HCT116 (cell line): Measurements from ENCODE around the gene SLC25A20. TPM values are rescaled to one million over a fixed set of nuclear protein-coding genes. Genes with fewer than 3 reads are reported as not detected.

Source experiments
- ATAC-seq: fragments of 200-7000 bp; cut with Tn5 transposase; 2 replicates; pipeline ENCODE4 v1.9.1; 2020; ENCODE audit warnings: mild to moderate bottlenecking, moderate library complexity
- BruUV-seq: library from RNA; stranded (reverse); fragments of 400-500 nt; replicated peaks from 2 replicates; lab custom pipeline; 2021; lab: Mats Ljungman, UMichigan
- CTCF ChIA-PET: fragments of 300-600 bp; sonication (Branson Sonifier 250); formaldehyde crosslinking; loops from one replicate; lab custom pipeline; 2021; ENCODE audit warnings: antibody characterized with exemption; lab: Charles Lee
- POLR2A ChIA-PET: fragments of 300-600, 350-600 bp; sonication (Branson Sonifier 250); formaldehyde crosslinking; loops from one replicate; lab custom pipeline; 2021; ENCODE audit warnings: antibody characterized with exemption; lab: Charles Lee
- RAD21 ChIA-PET, 2 experiments: fragments of 300-600 bp; sonication (Branson Sonifier 250); formaldehyde crosslinking; loops; one replicate each; lab custom pipeline; 2023; ENCODE audit warnings: low total read pairs in 2 of 2; ENCODE audit not compliant: uncharacterized antibody in 2 of 2, unreplicated experiment in 2 of 2, low non-redundant PET in 1 of 2; lab: Charles Lee
- DNase-seq: peaks from one replicate; pipeline ENCODE4 v3.0.0-alpha.2; 2010; ENCODE audit warnings: low read depth, low spot score
- H2AFZ ChIP-seq: fragments of 200-600 bp; shearing (Covaris generic), sonication (generic); 2 replicates; pipeline ENCODE4 v1.6.1; 2017; ENCODE audit warnings: low read depth, mixed run types, mixed read lengths, antibody characterized with exemption, low read length; ENCODE audit not compliant: poor library complexity, severe bottlenecking
- H3K27ac ChIP-seq: 2 replicates; pipeline ENCODE4 v1.5.1; 2012; ENCODE audit warnings: low read depth, low read length
- H3K27me3 ChIP-seq: fragments of 200-600 bp; sonication (generic); 2 replicates; pipeline ENCODE4 v1.6.1; 2016; ENCODE audit warnings: mixed run types, low read length, mixed read lengths; ENCODE audit not compliant: insufficient read depth
- H3K36me3 ChIP-seq, 2 experiments: fragments of 200-500 bp in 1 of 2; fragments of 200-600 bp in 1 of 2; sonication (Bioruptor generic) in 1 of 2; sonication (generic) in 1 of 2; 2 replicates each; pipeline versions ENCODE4 v1.5.1 to v1.6.1; 2014 to 2016; ENCODE audit warnings: low read length in 2 of 2, inconsistent platforms in 1 of 2, mixed read lengths in 1 of 2, mixed run types in 1 of 2; ENCODE audit not compliant: insufficient read depth in 2 of 2, control insufficient read depth in 1 of 2
- H3K4me1 ChIP-seq, 2 experiments: fragments of 200-600 bp in 1 of 2; sonication (generic) in 1 of 2; 2 replicates each; pipeline versions ENCODE4 v1.5.1 to v1.6.1; 2012 to 2017; ENCODE audit warnings: low read length in 2 of 2, inconsistent platforms in 1 of 2, mild to moderate bottlenecking in 1 of 2, mixed read lengths in 1 of 2, mixed run types in 1 of 2, moderate library complexity in 1 of 2; ENCODE audit not compliant: insufficient read depth in 2 of 2, control insufficient read depth in 1 of 2
- H3K4me2 ChIP-seq: fragments of 200-600 bp; sonication (generic); 2 replicates; pipeline ENCODE4 v1.6.1; 2017; ENCODE audit warnings: mixed run types, low read length, mixed read lengths
- H3K4me3 ChIP-seq, 2 experiments: fragments of 200-600 bp in 1 of 2; sonication (generic) in 1 of 2; replicated peaks in 1 of 2; 2 replicates each; pipeline ENCODE4 v1.5.1; 2011 to 2016; ENCODE audit warnings: low read length in 2 of 2, control low read depth in 1 of 2, low read depth in 1 of 2, mild to moderate bottlenecking in 1 of 2, mixed read lengths in 1 of 2, mixed run types in 1 of 2
- H3K79me2 ChIP-seq: fragments of 200-600 bp; sonication (generic); 2 replicates; pipeline ENCODE4 v1.6.1; 2017; ENCODE audit warnings: mild to moderate bottlenecking, mixed run types, low read length, moderate library complexity, mixed read lengths; ENCODE audit not compliant: insufficient read depth
- H3K9ac ChIP-seq: fragments of 200-600 bp; sonication (generic); 2 replicates; pipeline ENCODE4 v1.6.1; 2016; ENCODE audit warnings: low read length, mixed read lengths
- H3K9me2 ChIP-seq: fragments of 200-600 bp; sonication (generic), shearing (Covaris generic); 2 replicates; pipeline ENCODE4 v1.6.1; 2017; ENCODE audit warnings: mixed run types, mild to moderate bottlenecking, moderate library complexity; ENCODE audit not compliant: insufficient read depth
- H3K9me3 ChIP-seq, 2 experiments: fragments of 200-500 bp in 1 of 2; fragments of 200-600 bp in 1 of 2; sonication (Bioruptor generic) in 1 of 2; sonication (generic) in 1 of 2; 2 replicates each; pipeline ENCODE4 v1.6.1; 2014 to 2017; ENCODE audit warnings: low read length in 2 of 2, mixed read lengths in 2 of 2, inconsistent platforms in 1 of 2, low read depth in 1 of 2, mild to moderate bottlenecking in 1 of 2, mixed run types in 1 of 2, moderate library complexity in 1 of 2; ENCODE audit not compliant: control insufficient read depth in 1 of 2, insufficient read depth in 1 of 2
- H4K20me1 ChIP-seq: fragments of 200-600 bp; sonication (generic), shearing (Covaris generic); 2 replicates; pipeline ENCODE4 v1.6.1; 2017; ENCODE audit warnings: mixed run types, mild to moderate bottlenecking, moderate library complexity; ENCODE audit not compliant: insufficient read depth
- CBX3 ChIP-seq: IDR thresholded peaks from 2 replicates; pipeline ENCODE4 v1.6.1; 2012; ENCODE audit warnings: low read depth
- CEBPB ChIP-seq: IDR thresholded peaks from 2 replicates; pipeline ENCODE4 v1.6.1; 2012; ENCODE audit warnings: low read depth
- ELF1 ChIP-seq: IDR thresholded peaks from 2 replicates; pipeline ENCODE4 v1.6.1; 2012; ENCODE audit warnings: low read depth, borderline replicate concordance
- EZH2 ChIP-seq: fragments of 200-600 bp; sonication (generic); IDR thresholded peaks from 2 replicates; pipeline ENCODE4 v1.6.1; 2017; ENCODE audit warnings: antibody characterized with exemption, mixed run types
- EZH2phosphoT487 ChIP-seq: fragments of 200-600 bp; IDR thresholded peaks from 2 replicates; pipeline ENCODE4 v1.6.1; 2018; ENCODE audit warnings: antibody characterized with exemption, borderline replicate concordance
- FOSL1 ChIP-seq: IDR thresholded peaks from 2 replicates; pipeline ENCODE4 v1.6.1; 2012; ENCODE audit warnings: low read depth
- JUND ChIP-seq: IDR thresholded peaks from 2 replicates; pipeline ENCODE4 v1.6.1; 2012
- RAD21 ChIP-seq: IDR thresholded peaks from 2 replicates; pipeline ENCODE4 v1.6.1; 2012; ENCODE audit warnings: low read depth, mild to moderate bottlenecking
- SIN3A ChIP-seq: IDR thresholded peaks from 2 replicates; pipeline ENCODE4 v1.6.1; 2012; ENCODE audit warnings: low read depth
- SRF ChIP-seq: IDR thresholded peaks from 2 replicates; pipeline ENCODE4 v1.6.1; 2012; ENCODE audit warnings: low read depth
- TCF7L2 ChIP-seq: IDR thresholded peaks from 2 replicates; pipeline ENCODE4 v1.7.0; 2011; ENCODE audit warnings: borderline replicate concordance, inconsistent platforms; ENCODE audit not compliant: insufficient read depth, insufficient read length; ENCODE audit errors: extremely low read depth
- YY1 ChIP-seq: IDR thresholded peaks from 2 replicates; pipeline ENCODE4 v1.6.1; 2011; ENCODE audit warnings: low read length, low read depth, moderate library complexity, mild to moderate bottlenecking; ENCODE audit not compliant: insufficient replicate concordance; ENCODE audit errors: extremely low read depth
- ZFX ChIP-seq: fragments of 450-650 bp; IDR thresholded peaks from 2 replicates; pipeline ENCODE4 v1.6.1; 2017
- ZNF274 ChIP-seq: fragments of 200-500 bp; sonication (Bioruptor generic); IDR thresholded peaks from 2 replicates; pipeline ENCODE4 v1.6.1; 2014; ENCODE audit warnings: mild to moderate bottlenecking, low read depth, low read length, inconsistent platforms
- intact Hi-C: fragments of 100-400 bp; cut with micrococcal nuclease; formaldehyde crosslinking; loops from 2 replicates; pipeline ENCODE4 v1.10.0; 2022
- total RNA-seq: library from RNA; stranded (reverse); gene quantifications from one replicate; pipeline ENCODE4 v1.2.1, GENCODE V29; 2021; ENCODE audit not compliant: unreplicated experiment
- TF ChIP-seq, protein P1 (sequence below): IDR thresholded peaks from 2 replicates; pipeline ENCODE4 v1.6.1; 2012; ENCODE audit warnings: low read depth
- TF ChIP-seq, protein P2 (sequence below): IDR thresholded peaks from 2 replicates; pipeline ENCODE4 v1.6.1; 2011; ENCODE audit warnings: mild to moderate bottlenecking, low read length, moderate library complexity; ENCODE audit not compliant: insufficient replicate concordance; ENCODE audit errors: extremely low read depth
- TF ChIP-seq, protein P3 (sequence below): IDR thresholded peaks from 2 replicates; pipeline ENCODE4 v1.6.1; 2012
- TF ChIP-seq, protein P4 (sequence below), 3 experiments: fragments of 200-600 bp in 1 of 3; sonication (generic) in 1 of 3; IDR thresholded peaks in 2 of 3; conservative IDR thresholded peaks in 1 of 3; 2 replicates each; pipeline ENCODE4 v1.5.1; 2012 to 2017; ENCODE audit warnings: low read depth in 2 of 3, low read length in 2 of 3, antibody characterized with exemption in 1 of 3, borderline replicate concordance in 1 of 3, control low read depth in 1 of 3, mild to moderate bottlenecking in 1 of 3, mixed read lengths in 1 of 3, mixed run types in 1 of 3, moderate library complexity in 1 of 3; ENCODE audit not compliant: insufficient read depth in 1 of 3

Gene SLC25A20
- total RNA-seq, 1 experiment from 2014 or later = 8.7 TPM

DNA sequence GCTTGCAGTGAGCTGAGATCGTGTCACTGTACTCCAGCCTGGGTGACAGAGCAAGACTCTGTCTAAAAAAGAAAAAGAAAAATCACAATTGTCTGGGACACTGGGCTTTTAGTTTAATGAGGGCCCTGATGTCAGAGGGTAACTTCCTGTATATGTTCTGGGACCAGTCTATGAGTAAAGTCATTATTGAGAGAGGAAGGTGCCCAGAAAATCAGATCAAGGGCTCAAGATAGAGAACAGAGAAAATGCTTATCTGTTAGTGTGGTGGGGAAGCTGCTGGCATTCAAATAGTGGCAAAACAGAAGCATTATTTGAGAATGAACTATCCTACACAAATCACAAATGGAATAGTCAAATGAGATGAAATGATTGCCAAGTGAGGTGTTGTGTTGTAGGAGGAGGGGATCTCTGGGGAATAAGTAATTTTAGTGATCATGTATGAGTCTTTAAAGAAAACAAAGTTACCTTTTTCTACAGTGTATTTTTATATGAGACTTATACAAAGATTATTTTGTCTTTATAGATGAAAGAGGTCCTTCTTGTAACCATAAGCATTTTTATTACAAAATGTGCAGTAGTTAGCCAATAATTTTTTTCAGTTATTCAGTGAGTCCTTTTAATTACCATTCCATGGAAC, 33.4 kb upstream of the SLC25A20 start (continued):
- TF ChIP-seq SRF = no peak
- no peak for TF ChIP-seq TCF7L2
- no peak for TF ChIP-seq RAD21
- TF ChIP-seq FOSL1 = no peak
- no peak for TF ChIP-seq CEBPB
- no peak for TF ChIP-seq SIN3A
- TF ChIP-seq CBX3 = no peak
- TF ChIP-seq ELF1 = no peak
- TF ChIP-seq, protein P1, sequence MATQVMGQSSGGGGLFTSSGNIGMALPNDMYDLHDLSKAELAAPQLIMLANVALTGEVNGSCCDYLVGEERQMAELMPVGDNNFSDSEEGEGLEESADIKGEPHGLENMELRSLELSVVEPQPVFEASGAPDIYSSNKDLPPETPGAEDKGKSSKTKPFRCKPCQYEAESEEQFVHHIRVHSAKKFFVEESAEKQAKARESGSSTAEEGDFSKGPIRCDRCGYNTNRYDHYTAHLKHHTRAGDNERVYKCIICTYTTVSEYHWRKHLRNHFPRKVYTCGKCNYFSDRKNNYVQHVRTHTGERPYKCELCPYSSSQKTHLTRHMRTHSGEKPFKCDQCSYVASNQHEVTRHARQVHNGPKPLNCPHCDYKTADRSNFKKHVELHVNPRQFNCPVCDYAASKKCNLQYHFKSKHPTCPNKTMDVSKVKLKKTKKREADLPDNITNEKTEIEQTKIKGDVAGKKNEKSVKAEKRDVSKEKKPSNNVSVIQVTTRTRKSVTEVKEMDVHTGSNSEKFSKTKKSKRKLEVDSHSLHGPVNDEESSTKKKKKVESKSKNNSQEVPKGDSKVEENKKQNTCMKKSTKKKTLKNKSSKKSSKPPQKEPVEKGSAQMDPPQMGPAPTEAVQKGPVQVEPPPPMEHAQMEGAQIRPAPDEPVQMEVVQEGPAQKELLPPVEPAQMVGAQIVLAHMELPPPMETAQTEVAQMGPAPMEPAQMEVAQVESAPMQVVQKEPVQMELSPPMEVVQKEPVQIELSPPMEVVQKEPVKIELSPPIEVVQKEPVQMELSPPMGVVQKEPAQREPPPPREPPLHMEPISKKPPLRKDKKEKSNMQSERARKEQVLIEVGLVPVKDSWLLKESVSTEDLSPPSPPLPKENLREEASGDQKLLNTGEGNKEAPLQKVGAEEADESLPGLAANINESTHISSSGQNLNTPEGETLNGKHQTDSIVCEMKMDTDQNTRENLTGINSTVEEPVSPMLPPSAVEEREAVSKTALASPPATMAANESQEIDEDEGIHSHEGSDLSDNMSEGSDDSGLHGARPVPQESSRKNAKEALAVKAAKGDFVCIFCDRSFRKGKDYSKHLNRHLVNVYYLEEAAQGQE = no peak

DNA sequence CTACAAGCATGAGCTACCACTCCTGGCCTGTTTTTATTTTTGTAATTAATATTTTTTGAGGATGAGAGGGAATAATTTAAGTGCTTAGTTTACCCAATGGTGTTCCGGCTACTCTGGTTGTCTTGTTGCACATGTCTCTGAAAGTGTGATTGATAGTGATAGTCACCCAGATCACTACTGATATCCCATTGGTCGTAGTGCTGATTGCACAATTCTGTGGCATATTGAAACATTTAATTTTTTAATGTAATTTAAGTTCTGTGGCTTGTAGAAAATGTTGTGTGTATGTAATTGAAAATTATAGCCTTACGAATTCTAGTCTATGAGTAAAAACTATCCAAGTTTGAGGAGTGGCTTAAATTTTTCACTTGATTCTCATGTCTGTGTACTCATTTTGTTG, 31.9 kb upstream of the SLC25A20 start:
- H3K27me3 ChIP-seq = no peaks in the 10 kb centered on the region
- DNase-seq = no peak
- H4K20me1 ChIP-seq = peaks cover 32% of the 10 kb centered on the region; the same call in 1 of the 2 replicates
- no peak overlapping the region for H3K9ac ChIP-seq
- intact Hi-C loops = no loop called here
- H3K9me2 ChIP-seq = no peaks in the 10 kb centered on the region
- H3K4me1 ChIP-seq = peaks cover 15 to 25% of the 10 kb centered on the region in 2 experiments
- no peak overlapping the region for H2AFZ ChIP-seq
- BruUV-seq = no TSS peak
- H3K36me3 ChIP-seq = peaks cover 13 to 45% of the 10 kb centered on the region in 2 experiments
- no peak overlapping the region for H3K4me3 ChIP-seq
- no peak overlapping the region for H3K27ac ChIP-seq
- RAD21 ChIA-PET = no interaction called here
- no peaks in the 10 kb centered on the region for H3K9me3 ChIP-seq
- peaks cover 100% of the 10 kb centered on the region for H3K79me2 ChIP-seq
- no peak for ATAC-seq
- CTCF ChIA-PET = no interaction called here
- POLR2A ChIA-PET = no interaction called here
- no peak overlapping the region for H3K4me2 ChIP-seq
- TF ChIP-seq EZH2phosphoT487 (no peak), ZFX (no peak), EZH2 (no peak), ZNF274 (no peak), TCF7L2 (no peak), RAD21 (no peak), JUND (no peak), SRF (no peak), CBX3 (no peak), YY1 (no peak)
- TF ChIP-seq, protein P2, sequence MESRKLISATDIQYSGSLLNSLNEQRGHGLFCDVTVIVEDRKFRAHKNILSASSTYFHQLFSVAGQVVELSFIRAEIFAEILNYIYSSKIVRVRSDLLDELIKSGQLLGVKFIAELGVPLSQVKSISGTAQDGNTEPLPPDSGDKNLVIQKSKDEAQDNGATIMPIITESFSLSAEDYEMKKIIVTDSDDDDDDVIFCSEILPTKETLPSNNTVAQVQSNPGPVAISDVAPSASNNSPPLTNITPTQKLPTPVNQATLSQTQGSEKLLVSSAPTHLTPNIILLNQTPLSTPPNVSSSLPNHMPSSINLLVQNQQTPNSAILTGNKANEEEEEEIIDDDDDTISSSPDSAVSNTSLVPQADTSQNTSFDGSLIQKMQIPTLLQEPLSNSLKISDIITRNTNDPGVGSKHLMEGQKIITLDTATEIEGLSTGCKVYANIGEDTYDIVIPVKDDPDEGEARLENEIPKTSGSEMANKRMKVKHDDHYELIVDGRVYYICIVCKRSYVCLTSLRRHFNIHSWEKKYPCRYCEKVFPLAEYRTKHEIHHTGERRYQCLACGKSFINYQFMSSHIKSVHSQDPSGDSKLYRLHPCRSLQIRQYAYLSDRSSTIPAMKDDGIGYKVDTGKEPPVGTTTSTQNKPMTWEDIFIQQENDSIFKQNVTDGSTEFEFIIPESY = no peak
- TF ChIP-seq, protein P3, sequence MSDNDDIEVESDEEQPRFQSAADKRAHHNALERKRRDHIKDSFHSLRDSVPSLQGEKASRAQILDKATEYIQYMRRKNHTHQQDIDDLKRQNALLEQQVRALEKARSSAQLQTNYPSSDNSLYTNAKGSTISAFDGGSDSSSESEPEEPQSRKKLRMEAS = no peak
- TF ChIP-seq, protein P4, sequence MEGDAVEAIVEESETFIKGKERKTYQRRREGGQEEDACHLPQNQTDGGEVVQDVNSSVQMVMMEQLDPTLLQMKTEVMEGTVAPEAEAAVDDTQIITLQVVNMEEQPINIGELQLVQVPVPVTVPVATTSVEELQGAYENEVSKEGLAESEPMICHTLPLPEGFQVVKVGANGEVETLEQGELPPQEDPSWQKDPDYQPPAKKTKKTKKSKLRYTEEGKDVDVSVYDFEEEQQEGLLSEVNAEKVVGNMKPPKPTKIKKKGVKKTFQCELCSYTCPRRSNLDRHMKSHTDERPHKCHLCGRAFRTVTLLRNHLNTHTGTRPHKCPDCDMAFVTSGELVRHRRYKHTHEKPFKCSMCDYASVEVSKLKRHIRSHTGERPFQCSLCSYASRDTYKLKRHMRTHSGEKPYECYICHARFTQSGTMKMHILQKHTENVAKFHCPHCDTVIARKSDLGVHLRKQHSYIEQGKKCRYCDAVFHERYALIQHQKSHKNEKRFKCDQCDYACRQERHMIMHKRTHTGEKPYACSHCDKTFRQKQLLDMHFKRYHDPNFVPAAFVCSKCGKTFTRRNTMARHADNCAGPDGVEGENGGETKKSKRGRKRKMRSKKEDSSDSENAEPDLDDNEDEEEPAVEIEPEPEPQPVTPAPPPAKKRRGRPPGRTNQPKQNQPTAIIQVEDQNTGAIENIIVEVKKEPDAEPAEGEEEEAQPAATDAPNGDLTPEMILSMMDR (IDR thresholded peaks at IDR 0.05 in 2 of 3, conservative IDR thresholded peaks at IDR 0.05 in 1 of 3; ENCODE audit: borderline replicate concordance in 1 of 3, insufficient read depth in 1 of 3, low read depth in 2 of 3, low read length in 2 of 3) = no peak
